GM18907 (cell line): Measurements from ENCODE around the gene ZNF644.
A peak's percentile ranks its signal among the peaks of the same experiment; 100 is the strongest.

Source experiments
- ATAC-seq: cut with Tn5 transposase; IDR thresholded peaks from one replicate; pipeline ENCODE4 v1.9.1; 2021; ENCODE audit warnings: mild to moderate bottlenecking, moderate library complexity; ENCODE audit not compliant: unreplicated experiment

The ZNF644 gene

DNA sequence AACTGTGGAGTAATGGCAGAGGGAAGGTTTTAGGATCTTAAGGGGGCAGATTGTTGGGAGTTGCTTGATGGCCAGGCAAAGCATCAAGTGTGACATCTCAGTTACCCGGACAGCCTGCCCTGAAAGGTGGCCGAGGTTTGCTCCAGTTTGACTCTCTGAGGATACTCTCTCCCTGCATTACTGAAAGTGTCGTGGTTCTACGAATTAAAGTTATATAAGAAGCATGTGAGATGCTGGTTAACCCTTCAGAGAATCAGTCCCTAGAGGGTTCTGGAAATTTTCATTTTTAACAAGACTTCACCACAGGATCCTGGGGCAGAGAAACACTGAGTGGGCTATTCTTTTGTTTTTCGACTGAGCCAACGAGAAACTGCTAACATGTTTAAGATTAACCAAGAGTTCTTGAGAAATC, 689 bp upstream of the ZNF644 start:
- ATAC-seq = peak; percentile 19

DNA sequence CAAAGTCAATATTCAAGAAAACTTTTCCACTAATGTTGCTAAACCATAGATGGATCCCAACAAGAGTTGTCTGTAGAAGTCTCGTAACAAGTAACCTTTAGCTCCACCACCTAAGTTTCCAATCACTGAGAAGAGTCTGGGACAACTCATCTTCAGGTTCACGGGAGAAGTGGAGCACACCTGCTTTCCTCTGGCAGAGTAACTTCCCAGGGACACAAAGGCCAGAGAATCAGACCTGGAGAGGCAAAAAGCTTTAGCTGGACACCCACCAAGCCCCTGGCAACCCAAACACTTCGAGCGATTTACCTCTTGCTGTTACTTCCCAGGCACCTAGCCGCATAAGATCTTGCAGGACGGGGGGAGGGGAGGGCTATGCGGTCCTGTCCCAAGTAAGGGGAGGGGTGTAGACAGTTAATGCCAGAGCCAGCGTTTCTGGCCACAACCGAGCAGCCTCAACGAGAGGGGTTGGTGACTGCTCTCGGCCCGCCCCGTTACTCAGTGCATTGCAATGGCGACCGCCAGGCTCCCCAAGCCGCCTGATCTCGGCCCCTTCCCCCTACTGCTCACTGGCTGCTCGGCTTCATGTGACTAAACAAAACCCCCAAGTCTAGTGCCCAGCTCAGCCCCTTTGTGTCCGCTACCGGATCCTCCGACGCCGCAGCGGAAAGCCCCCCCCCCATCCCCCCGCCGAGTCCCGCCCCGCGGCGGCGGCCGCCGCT, 709 bp downstream of the ZNF644 start:
- ATAC-seq = peak; percentile 55

DNA sequence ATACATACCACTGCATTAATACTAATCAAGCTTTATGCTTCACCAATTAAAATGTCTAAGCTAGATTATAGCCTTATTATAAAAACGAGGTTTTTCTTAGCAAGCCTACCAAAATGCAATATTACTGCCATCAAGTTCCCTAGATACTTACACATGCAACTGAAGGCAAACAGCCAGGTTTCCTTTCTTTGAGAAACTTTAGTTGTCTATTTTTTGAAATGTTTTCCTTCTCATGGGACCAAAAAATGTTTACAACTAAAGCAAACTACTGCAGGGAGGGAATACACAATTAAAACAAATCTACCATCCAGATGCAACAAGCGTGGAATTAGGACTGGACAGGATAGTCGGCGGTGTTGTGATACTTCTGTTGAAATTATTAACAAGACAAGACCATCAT, 1.3 kb downstream of the ZNF644 start:
- ATAC-seq = no peak

DNA sequence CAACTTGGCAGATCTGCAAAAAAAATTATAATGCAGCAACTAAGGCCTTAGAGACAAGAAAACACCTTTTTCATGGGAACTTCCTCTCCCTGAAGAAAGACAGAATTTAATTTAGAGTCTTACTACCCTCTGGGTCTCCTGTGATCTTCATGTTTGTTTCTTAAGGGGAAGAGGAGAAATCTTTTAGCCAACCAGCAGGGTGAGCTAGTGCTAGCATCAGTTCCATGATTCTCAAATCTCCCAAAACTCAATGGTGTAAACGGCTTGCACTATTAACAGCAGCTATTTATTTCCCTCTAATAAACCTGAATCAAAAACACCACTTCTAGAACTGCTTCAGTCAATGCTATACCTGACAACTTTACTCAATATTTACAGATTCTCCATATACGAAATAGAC, 3.8 kb downstream of the ZNF644 start:
- no peak for ATAC-seq

DNA sequence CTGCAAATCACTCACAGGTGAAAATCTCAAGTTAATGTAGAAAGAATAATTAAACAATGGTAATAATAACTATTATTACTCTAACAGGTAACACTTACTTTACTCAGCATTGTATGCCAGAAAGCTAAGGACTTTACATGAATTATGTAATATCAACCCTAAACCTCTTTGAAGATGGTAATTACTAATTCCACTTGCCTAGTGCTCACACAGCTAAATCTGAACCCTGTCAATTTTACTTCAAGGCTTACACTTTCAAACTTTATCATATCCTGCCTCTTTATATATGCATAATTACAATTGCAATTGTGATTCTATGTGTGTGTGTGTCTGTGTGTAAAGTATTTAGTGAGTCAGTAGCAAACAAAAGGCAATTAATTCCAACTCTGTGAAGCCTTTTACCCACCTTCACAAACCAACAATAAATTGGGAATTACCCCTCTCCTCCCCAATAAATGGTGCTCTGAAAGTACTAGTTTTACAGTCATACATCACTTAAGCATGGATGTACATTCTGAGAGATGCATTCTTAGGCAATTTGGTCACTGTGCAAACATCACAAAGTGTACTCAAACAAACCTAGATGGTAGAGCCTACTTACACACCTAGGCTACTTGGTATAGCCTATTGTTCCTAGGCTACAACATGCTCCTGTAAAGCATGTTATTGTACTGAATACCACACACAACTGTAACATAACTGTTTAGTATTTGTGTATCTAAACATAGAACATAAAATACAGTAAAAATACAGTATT, 5.9 kb downstream of the ZNF644 start:
- ATAC-seq = no peak

DNA sequence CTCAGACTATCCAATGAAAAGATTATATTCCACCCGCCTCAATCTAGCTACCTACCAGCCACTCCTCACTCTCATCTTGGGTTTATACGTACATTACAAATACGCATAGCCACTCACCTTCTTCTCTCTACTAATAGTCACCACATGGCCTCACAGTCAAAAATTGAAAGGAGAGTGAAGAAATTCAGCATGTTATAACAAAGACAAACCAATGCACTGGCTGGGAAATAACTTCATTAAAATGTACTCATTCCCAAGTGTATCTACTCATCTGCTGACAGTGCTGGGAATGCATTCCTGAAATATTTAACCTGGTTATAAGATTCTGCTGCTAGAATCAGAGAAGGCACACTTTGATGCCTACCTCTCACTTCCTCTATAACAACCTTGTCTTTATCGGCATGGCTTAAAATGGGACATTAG, 6.5 kb downstream of the ZNF644 start:
- no peak for ATAC-seq

DNA sequence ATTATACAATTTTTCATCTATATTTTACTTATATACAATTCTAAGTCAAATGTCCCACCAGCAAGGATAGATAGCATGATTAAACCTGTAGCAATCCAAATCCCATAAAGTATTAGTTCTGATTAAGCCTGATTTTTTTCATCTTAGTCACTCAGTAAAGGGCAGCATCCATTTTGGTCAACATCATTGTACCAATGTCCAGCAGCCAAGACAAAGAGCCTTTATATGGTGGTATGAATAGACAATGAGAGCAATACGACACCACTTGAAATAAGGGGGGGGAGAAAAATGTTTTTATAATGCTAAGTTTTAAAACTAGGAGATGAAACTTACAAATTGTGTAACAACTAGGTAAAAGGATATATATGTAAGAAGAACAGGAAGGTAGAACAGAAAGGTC, 7.4 kb downstream of the ZNF644 start:
- no peak for ATAC-seq

DNA sequence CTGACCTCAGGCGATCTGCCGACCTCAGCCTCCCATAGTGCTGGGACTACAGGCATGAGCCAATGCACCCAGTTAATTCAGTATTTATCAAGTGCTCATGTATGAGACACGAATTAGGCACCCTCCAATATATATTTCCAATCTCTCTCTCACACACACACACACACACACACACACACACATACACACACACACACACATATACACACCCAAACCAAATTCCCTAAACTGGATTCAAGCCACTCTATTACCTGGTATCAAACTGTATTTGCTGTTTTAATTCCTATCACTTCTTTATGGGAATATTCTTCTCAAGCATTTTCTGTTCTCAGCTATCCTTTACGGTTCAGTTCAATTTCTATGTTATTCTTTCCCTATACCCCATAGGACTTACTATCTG, 8.5 kb downstream of the ZNF644 start:
- no peak for ATAC-seq

DNA sequence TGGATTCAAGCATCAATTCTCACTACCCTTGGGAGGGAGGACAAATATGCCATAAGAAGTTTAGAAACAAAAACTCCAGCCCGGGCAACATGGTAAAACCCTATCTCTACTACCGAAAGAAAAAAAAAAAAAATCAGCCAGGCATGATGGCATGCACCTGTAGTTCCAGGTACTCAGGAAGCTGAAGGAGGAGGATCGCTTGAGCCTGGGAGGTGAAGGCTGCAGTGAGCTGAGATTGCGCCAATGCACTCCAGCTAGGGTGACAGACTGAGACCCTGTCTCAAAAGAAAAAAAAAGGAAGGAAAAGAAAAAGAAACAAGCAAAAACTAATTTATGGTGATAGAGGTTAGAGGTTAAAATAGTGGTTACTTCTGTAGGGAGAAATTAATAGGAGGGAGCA, 9.6 kb downstream of the ZNF644 start:
- ATAC-seq = no peak

DNA sequence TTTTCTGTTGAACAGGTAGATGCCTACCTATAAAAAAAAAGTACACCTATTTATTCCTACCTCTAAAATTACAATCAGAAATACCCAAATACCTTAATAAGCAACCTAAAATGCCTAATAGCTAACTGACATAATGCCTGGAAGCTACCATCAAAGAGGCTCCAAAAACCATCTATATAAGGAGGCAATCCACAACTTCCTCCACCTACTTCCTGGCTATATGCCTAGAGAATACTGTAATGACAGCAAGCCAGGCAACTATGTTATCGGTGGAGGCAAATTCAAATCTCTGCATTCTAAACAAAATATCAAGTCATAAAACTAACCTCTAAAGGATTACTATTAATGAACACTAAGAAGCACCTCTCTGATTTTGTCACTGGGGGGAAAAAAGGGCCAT, 10.1 kb downstream of the ZNF644 start:
- no peak for ATAC-seq

DNA sequence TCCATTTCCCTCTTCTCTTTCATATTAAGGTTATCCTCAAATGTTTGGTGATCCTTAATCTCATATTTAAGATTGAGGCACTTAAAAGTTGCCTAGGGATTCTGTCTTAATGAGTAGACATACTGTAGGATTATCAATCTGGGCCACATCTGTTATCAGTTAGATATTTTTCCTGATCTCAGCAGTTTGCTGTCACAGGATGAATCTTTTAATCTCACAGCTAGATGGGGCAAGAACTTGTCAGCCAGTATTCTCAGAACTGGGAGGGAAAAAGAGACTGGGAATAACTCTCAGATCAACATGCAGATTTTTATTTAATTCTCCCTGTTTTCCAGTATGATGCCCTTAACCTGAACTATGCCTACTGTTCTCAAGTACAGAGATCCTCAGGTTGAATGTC, 14.0 kb downstream of the ZNF644 start:
- ATAC-seq = no peak

DNA sequence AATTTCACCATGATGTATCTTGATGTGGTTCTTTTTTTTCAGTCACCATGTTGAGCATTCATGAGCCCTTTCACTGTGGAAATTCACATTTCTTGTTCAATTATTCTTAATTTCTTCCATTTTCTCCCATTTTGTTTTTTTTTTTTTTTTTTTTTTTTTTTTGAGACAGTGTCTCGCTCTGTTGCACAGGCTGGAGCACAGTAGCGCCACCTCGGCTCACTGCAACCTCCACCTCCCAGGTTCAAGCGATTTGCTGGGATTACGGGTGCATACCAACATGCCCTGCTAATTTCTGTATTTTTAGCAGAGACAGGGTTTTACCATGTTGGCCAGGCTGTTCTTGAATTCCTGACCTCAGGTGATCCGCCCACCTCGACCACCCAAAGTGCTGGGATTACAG, 14.7 kb downstream of the ZNF644 start:
- ATAC-seq = no peak

DNA sequence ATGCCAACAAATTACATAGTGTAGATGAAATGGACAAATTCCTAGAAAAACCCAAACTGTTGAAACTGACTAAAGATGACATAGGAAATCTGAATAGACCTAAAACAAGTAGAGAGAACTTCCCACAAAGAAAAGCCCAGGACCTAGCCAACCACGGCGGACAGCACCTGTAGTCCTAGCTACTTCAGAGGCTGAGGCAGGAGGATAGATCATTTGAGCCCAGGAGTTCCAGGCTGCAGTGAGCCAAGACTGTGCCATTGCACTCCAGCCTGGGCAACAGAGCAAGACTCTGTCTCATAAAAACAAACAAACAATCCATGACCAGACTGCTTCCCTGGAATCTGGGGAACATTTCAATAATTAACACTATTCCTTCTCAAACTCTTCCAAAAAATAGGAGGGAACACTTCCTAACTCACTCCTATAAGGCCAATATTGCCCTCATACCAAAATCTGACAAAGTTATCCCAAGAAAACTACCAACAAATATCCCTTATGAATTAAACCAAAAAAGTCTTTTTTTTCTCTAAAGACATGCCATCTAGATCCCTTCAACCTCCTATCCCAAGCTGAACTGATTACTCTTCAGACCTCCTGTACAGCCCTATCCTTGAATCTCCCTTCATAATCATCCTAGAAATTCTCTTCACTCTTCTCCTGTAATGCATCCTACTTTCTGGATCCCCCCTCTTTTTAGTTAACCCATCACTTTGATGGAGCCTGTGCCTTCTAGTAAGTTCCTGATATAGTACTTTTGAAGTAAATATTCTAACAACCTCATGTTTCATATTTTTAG, 15.5 kb downstream of the ZNF644 start:
- no peak for ATAC-seq

DNA sequence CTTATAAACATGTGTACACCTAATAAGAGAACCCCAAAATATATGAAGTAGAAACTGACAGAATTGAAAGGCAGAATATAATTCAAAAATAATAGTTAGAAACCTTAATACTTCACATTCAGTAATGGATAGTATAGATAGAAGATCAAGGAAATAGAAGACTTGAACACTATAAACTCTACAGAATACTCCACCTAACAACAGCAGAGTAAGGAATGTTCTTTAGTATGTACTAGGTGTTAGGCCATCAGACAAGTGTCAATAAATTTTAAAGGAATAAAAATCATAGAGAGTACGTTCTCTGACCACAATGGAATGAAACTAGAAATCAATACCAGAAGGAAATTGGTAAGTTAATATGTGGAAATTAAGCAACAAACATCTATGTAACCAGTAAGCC, 16.6 kb downstream of the ZNF644 start:
- ATAC-seq = no peak

DNA sequence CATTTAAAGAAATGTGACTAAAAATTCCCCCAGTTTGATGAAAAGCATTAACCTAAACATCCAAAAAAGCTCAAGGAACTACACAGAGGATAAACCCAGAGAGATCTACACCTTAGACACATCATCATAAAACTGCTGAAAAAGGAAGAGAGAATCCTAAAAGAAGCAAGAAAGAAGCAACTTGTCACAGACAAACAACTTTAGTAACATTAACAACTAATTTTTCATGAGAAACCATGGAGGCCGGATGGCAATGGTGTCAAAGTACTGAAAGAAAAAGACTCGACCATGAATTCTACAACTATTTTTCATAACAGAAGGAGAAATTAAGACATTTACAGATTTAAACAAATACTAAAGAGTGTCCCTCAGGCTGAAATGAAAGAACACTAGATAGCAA, 17.7 kb downstream of the ZNF644 start:
- no peak for ATAC-seq

DNA sequence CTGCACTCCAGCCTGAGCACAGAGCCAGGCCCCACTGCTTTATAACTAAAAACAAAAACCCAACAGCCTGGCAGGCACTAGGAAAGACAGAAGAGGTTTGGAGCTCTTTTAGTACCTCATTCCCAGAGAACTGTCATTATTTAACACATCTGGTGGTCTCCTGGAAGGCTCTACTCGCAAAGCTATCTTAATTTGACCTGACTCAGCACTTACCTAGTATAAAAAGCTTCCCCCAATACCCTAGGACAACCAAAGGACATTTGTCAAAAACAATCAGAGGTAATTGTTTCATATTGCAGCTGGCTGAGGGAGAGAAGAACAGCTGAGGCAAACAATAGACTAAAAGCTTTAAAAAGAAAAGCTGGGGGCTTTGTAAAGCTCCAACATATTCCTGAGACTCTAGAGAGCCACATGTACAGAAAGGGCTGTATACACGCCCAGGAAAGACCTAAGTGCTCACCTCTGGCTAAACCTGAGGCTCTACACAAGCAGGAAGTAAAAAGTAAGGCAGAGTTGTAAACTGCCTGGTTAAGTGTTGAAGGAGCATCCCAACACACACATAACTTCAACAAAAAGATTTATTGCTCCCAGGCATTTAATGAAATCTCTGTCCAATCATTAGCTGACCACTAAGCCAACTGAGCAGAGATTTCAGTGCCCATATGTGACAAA, 25.0 kb downstream of the ZNF644 start:
- ATAC-seq = no peak

DNA sequence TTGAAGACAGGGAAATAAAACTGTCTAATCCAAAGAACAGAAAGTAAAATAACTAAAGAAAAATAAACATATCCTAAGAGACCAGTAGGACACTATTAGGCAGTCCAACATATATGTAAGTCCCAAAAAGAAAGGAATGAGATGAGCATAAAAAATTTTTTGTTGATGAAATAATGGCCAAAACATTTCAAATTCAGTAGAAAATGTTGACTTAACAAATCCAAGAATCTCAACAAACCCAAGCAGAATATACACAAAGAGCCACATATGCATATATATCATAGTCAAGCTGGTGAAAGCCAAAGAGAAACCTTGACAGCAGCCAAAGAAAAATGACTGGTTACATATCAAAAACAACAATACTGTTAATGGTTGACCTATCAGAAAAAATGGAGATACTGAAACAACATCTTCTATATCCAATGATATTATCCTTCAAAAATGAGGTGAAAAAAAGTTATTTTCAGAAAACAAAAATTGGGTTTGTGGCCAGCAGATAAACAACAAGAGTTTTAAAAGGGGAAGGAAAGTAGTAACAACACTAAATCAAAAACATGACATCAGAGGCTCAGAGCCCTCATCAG, 26.4 kb downstream of the ZNF644 start:
- ATAC-seq = no peak

DNA sequence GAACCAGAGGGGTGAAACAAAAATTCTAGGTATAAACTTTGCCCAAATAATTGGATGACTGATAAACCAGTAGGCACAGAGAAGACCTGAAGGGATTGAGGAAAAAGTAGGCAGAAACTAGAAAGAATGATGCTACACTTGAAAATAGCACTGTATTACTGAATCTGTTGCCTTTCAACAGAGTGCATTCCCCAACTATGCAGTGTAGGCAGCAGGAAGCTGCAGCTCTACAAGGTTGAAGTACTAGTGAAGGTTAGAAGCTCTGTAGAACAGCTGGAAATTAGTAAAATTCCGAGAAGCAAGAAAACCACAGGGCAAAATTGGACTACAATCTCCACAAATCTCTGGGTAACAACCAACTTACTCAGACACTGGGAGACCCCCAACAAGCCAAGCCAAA, 27.4 kb downstream of the ZNF644 start:
- ATAC-seq = no peak

DNA sequence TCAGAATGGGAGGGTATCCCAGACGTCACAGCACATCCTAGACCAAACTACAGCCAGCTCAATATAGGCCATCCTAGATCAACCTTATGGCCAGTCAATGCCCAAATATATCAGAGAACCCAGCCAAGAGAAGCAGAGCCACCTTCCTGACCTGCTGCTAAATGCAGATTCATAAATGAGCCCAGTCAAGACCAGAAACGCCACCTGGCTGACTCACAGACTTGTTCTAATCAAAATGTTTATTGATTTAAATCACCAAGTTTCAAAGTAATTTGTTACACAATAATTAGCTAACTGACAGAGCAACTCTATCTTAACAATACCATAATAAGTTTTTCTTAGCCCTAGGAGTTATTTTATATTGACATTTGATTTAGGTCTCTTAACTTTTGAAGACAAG, 28.6 kb downstream of the ZNF644 start:
- no peak for ATAC-seq

DNA sequence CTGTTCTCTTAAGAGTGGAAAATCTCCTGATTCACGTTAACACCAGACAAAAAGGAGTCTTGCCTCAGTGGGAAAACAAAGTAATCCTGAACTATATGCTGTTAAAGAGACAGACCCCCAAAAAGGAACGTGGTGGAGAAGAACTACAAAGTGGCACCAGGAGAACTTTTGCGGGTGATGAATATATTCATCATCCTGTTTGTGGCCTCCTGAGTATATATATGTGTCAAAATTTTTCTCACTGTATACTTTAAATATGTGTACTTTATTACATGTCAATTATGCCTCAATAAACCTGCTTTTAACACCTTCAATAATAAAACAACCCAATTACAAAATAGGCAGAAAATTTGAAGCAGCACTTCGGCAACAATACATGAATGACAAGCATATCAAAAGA, 31.1 kb downstream of the ZNF644 start:
- ATAC-seq = no peak

DNA sequence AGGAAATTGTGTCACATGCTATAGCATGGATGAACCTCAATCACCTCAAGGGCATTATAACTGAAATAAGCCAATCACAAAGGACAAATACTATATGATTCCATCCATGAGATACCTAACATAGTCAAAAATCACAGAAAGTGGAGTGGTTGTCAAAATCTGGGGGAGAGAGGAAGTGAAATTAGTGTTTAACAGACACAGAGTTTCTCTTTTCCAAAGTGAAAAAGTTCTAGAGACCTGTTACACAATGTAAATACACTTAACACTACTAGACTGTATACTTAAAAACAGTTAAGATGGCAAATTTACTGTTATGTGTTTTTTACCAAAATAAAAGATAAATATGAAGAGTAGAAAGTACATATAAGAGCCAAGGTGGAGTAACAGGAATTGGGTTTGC, 31.8 kb downstream of the ZNF644 start:
- ATAC-seq = peak; percentile 70
